Colonic mucosa (tissue), 4 donors: ENCODE measurements around the gene SLC5A11. TPM values are rescaled to one million over a fixed set of nuclear protein-coding genes. Genes with fewer than 3 reads are reported as not detected.

Source experiments
- DNase-seq: peaks from one replicate; pipeline ENCODE4 v3.0.0-alpha.2; 2020
- H3K27ac ChIP-seq: fragments of 200-600 bp; one replicate; pipeline ENCODE4 v1.8.0; 2021
- H3K27me3 ChIP-seq: fragments of 200-600 bp; one replicate; pipeline ENCODE4 v1.8.0; 2021
- H3K36me3 ChIP-seq: fragments of 200-600 bp; one replicate; pipeline ENCODE4 v1.8.0; 2021
- H3K4me1 ChIP-seq: fragments of 200-600 bp; one replicate; pipeline ENCODE4 v1.8.0; 2021; ENCODE audit warnings: mild to moderate bottlenecking
- H3K4me3 ChIP-seq: fragments of 200-600 bp; one replicate; pipeline ENCODE4 v1.8.0; 2021
- H3K9ac ChIP-seq, 2 donors: one replicate each; pipeline ENCODE4 v1.7.0; 2013; ENCODE audit warnings: control low read depth in 2 of 2, low read depth in 2 of 2, low read length in 2 of 2
- H3K9me3 ChIP-seq: fragments of 200-600 bp; one replicate; pipeline ENCODE4 v1.8.0; 2021
- CTCF ChIP-seq: fragments of 200-600 bp; IDR thresholded peaks from one replicate; pipeline ENCODE4 v1.8.0; 2022; ENCODE audit warnings: antibody characterized with exemption, mild to moderate bottlenecking
- intact Hi-C: fragments of 100-400 bp; cut with DNase I; formaldehyde crosslinking; loops from one replicate; pipeline ENCODE4 v1.14.1; 2022
- total RNA-seq, 2 donors: library from RNA; stranded (reverse); fragmentation: NEBNext Ultra II Directional in 1 of 2; extraction: Animal tissue kit (Norgen Biotek cat#: 25700) in 1 of 2; gene quantifications; one replicate each; pipeline ENCODE4 v1.2.1, GENCODE V29; 2021
- donor health status: healthy.
- donor health status: DM: no; HTN: no; CAD: no.
- donor health status: DM: no; HTN: no; CAD: no.

The SLC5A11 gene
- total RNA-seq, 2 donors from 2014 or later = 0.79 to 2.6 TPM

GRCh38 chr16:24946155-24946554 is 100.4 kb downstream of the SLC5A11 start:
- intact Hi-C loops = no loop called here
- Histone ChIP-seq H3K4me3 (no peak overlapping the region), H3K9me3 (no peaks in the 10 kb centered on the region), H3K36me3 (peaks cover 6% of the 10 kb centered on the region), H3K27ac (no peak overlapping the region), H3K4me1 (no peaks in the 10 kb centered on the region), H3K27me3 (no peaks in the 10 kb centered on the region), H3K9ac (no peak overlapping the region)
- DNase-seq = no peak
- no peak for TF ChIP-seq CTCF

- H3K9me3 ChIP-seq = no peaks in the 10 kb centered on the region
- intact Hi-C loops = no loop called here
- DNase-seq = peak; percentile 34
- no peak for TF ChIP-seq CTCF
- no peaks in the 10 kb centered on the region for H3K4me1 ChIP-seq
- no peaks in the 10 kb centered on the region for H3K27me3 ChIP-seq
- peaks cover 6% of the 10 kb centered on the region for H3K36me3 ChIP-seq
- H3K4me3 ChIP-seq = no peak overlapping the region
- no peak overlapping the region for H3K9ac ChIP-seq
- H3K27ac ChIP-seq = no peak overlapping the region
Observed at GRCh38 chr16:24950275-24950674, 104.5 kb downstream of the SLC5A11 start.

- no peak for TF ChIP-seq CTCF
- H3K4me1 ChIP-seq = no peaks in the 10 kb centered on the region
- peaks cover 7% of the 10 kb centered on the region for H3K36me3 ChIP-seq
- intact Hi-C loops = no loop called here
- DNase-seq = no peak
- no peak overlapping the region for H3K4me3 ChIP-seq
- H3K9me3 ChIP-seq = no peaks in the 10 kb centered on the region
- no peak overlapping the region for H3K27ac ChIP-seq
- no peak overlapping the region for H3K9ac ChIP-seq
- H3K27me3 ChIP-seq = no peaks in the 10 kb centered on the region
Observed at GRCh38 chr16:24953306-24953705, 107.5 kb downstream of the SLC5A11 start.

GRCh38 chr16:24953721-24954120 is 108.0 kb downstream of the SLC5A11 start:
- Histone ChIP-seq H3K9me3 (no peaks in the 10 kb centered on the region), H3K36me3 (peaks cover 8% of the 10 kb centered on the region), H3K27me3 (no peaks in the 10 kb centered on the region), H3K27ac (no peak overlapping the region), H3K9ac (no peak overlapping the region), H3K4me1 (no peaks in the 10 kb centered on the region), H3K4me3 (no peak overlapping the region)
- DNase-seq = peak; percentile 54
- intact Hi-C loops = no loop called here
- no peak for TF ChIP-seq CTCF

GRCh38 chr16:24954137-24954536 is 108.4 kb downstream of the SLC5A11 start:
- no peak overlapping the region for H3K4me3 ChIP-seq
- DNase-seq = no peak
- no peaks in the 10 kb centered on the region for H3K9me3 ChIP-seq
- peaks cover 12% of the 10 kb centered on the region for H3K36me3 ChIP-seq
- no peaks in the 10 kb centered on the region for H3K27me3 ChIP-seq
- no peaks in the 10 kb centered on the region for H3K4me1 ChIP-seq
- peak overlapping the region in 1 of 2 donors; percentile 35 for H3K9ac ChIP-seq
- no peak for TF ChIP-seq CTCF
- intact Hi-C loops = no loop called here
- no peak overlapping the region for H3K27ac ChIP-seq
